Activated CD8-positive, alpha-beta memory T cell treated with anti-CD3 and anti-CD28 coated beads, Interleukin-2, amount 50 U/mL, for 48 hours (primary cell): Measurements from ENCODE around the gene ACTG1.
"Not testable (repeated sequence)": the region's sequence is repeated elsewhere in the genome, so short reads cannot be mapped to it uniquely, and the experiment has no call there.

Source experiments
- DNase-seq: peaks from one replicate; pipeline ENCODE4 v3.0.0-alpha.2; 2020

The ACTG1 gene

GRCh38 chr17:81531998-81532404 lies 19.4 kb upstream of the ACTG1 start:
- DNase-seq = not testable (repeated sequence)

DNA sequence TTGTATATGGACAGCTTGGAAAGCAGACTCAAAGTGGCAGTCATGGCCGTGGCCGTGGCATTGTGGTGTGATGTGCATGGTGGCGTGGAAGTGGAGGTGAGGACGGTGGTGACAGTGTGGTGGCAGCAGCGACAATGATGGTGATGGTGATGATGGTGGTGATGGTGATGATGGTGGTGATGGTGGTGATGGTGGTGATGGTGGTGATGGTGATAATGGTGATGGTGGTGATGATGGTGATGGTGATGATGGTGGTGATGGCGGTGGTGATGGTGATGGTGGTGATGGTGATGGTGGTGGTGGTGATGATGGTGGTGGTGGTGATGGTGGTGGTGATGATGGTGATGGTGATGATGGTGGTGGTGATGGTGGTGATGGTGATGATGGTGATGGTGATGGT lies 18.4 kb upstream of the ACTG1 start:
- DNase-seq = not testable (repeated sequence)

DNA sequence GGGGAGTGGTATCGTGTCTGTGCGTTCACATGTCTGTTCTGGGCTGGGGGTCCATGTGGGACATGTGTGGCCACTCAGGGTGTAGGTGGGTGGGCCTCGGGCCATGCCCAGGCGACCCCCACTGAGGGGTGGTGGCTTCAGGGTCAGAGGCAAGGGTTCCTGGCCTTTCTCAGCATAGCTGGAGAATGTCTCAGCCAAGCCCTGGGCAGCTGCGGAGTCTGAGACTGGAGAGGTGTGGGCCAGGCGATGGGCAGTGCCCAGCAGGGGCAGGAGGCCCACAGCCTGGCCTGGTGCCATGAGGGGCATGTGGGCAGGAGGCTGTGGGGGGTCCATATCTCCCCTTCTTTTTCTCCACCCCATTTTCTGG lies 16.8 kb upstream of the ACTG1 start:
- no peak for DNase-seq

GRCh38 chr17:81528651-81529436 lies 16.2 kb upstream of the ACTG1 start:
- DNase-seq = no peak

- DNase-seq = no peak
Measured at GRCh38 chr17:81528384-81528650, 15.7 kb upstream of the ACTG1 start.

- DNase-seq = no peak
Measured at GRCh38 chr17:81527591-81528383, 15.2 kb upstream of the ACTG1 start, which contains the start of gene FSCN2. FSCN2 (plus strand) TSS chr17:81528377; CDS start chr17:81528532, 155 bp downstream.

DNA sequence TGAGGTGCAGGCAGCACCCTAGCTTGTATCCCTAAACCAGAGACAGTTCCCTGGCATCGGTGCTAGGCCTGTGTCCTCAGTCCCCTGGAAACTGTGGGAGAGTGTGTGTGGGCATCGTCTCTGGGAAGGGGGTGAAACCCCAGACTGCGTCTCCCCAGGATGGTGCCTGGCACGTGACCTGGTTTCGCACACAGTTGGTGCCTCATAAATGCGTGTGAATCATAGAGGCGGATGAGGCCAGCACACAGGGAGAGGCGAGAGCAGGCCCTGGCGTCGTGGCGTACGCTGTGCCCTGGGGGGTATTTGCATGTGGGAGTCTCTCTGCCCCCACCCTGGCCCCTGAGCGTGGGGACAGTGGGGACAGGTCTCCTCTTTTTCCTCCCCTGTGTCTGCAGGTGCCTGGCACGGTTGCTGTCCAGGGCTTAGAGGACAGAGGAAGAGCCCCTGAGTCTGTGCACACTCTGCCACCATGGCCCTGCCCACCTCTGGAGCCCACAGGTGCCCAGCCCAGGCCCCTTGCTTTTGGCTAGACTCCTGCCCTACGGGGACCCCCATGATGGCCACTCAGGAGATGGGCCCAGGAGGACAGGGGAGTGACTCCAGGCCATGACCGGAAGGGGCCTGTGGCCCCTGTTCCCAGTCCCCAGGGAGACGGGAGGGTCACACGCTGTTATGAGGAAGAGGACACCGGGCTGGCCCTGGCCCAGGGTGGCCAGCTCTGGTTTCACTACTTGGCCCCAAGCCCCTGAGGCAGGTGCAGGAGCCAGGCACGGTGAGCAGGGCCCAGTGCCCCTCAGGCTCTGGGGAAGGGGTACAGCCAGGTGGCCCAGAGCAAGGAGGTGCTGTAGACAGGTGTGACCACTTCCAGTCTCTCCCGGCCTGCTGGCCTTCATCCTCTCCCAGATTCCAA lies 14.3 kb upstream of the ACTG1 start:
- no peak for DNase-seq

DNA sequence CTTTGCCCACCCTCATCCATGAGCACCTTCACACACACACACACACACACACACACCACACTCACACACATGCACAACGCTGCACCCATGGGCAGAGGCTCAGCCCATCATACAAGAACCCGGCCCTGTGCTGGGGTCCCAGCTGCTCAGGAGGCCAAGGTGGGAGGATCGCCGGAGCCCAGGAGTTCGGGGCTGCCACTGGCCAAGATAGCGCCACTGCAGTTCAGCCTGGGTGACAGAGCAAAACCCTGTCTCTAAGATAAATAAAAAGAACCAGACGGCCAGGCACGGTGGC lies 12.2 kb upstream of the ACTG1 start:
- DNase-seq = no peak

GRCh38 chr17:81524039-81524864 lies 11.7 kb upstream of the ACTG1 start:
- no peak for DNase-seq

DNA sequence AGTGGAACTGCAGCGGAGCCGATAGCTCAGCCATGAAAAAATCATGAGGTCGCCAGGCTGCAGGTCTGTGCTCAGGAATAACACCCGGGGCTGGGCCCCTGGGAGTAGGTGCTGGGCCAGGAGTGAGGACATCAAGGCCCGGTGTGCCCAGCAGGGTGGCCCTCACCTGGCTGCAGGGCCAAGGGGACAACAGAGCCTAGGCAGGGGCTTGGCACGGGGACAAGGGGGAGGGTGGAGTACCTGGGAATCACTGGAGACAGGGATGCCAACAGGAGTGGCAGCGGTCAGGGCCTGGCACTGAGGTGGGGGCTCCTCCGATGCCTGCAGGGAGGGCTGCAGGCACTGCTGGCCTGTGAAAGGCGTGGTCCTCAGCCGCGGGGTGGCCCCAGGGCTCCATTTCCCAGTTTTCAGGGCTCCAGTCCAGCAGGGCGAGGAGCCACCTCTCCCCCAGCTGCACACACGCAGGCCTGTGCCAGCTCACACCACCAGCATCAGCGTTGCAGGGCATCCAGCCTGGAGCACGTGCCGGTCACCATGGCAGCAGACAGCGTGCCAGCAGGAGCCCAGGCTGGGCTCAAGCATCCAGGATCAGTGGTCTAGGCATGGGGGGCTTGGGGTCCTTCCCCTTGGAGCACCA lies 10.9 kb upstream of the ACTG1 start:
- DNase-seq = no peak

DNA sequence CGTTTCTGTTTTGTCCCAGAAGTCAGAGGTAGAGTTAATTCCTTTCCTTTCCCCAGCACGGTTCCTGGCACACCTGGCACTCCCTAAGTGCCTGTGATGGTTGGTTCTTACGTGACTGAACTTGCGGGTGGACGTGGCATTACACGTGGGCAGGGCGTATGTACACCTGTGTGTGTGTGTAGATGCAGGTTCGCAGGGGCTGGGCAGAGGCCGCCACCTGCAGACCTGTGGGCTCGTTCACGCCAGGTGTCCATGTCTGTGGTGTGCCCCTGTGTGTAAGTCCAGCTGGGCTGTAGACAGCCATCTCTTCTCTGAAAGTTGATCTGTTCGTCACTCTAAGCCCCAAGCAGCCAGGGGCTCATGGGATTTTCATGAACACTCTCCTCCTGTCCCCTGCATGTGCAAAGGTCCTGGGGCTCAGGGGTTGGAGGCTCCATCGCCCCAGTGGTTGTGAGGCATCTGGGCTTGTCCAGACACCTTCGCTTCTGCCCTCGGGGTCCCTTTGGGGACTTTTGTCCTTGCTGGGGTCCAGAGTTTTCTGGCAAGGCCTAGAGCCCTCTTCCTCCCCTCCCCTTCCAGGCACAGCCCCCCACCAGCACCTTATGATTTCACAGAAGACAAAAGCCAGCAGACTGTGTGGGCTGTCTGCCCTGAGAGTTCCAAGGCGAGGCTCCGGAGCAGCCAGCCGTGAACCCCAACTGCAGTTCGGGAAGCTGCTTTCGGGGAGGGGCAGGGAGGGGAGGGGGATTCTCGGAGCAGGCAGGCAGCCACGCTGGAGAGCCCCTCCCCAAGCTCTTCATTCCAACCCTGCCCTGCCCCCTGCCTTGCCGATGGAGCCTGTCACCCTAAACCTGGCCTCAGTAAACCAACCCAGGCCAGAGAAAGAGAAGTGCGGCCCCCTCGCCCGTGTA lies 10.1 kb upstream of the ACTG1 start:
- DNase-seq = no peak

DNA sequence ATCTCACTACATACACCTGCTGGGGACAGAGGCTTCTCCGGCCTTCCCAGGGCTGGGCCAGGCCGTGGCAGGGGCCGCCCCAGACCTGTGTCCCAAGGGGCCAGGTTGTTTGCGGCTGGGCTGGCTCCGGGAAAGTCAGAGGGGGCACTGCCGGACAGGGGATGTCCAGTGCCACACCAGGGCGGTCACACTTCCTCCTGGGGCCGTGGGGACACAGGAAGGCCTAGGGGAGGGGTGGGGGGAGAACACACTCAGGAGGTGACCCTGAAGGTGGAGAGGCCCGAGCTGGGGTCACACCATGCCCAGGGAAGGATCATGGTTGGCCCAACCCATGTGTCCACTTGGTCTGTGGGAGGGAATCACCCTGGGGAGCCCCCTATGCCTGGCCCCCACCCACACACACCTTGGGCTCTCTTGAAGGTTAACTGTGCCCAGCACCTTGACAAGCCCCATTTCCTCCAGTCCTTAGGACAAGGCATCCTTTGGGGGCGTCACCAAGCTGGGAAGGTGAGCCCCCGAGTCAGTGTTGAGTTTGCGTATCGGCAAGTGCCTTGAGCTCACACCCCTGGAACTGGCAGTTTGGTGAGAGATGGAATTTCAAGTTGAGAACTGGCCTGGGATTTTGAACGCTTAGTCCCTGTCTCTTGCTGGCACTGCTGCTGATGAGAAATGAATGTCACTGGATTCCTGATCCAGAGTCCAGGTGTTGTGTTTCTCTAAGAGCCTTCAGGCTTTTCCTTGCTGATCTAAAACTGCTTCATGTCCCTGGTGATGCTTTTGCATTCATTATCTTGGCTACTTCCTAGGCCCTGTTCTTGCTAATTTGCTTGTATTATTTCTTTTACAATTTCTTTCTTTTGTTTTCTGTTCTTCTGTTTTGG lies 7.7 kb upstream of the ACTG1 start:
- no peak for DNase-seq

- DNase-seq = peak; percentile 83
Measured at GRCh38 chr17:81519284-81520020, 6.9 kb upstream of the ACTG1 start.

DNA sequence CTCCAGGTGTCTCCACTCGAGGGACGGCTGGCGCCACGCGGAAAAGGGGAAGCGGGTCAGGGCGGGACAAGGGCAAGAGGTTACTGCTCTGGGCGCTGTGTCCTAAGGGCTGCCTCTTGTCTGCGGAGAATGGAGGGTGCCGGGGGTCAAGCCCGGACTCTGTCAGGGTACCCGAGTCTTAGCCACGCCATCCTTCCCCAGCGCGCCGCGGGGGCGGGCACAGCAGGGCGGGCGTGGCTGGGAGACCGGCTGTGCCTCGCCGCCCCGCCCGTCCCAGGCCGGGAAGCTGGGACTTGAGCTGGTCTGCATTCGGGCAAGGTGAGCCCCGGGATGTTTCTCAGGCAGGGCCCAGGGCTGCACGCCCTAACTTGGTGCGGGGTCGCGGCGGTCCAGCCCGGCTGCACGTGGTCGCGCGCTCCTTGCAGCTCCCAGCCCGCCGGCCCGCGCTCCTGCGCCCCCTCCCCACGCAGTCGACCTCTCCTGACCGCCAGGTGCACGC lies 6.2 kb upstream of the ACTG1 start:
- peak; percentile 71 for DNase-seq

DNA sequence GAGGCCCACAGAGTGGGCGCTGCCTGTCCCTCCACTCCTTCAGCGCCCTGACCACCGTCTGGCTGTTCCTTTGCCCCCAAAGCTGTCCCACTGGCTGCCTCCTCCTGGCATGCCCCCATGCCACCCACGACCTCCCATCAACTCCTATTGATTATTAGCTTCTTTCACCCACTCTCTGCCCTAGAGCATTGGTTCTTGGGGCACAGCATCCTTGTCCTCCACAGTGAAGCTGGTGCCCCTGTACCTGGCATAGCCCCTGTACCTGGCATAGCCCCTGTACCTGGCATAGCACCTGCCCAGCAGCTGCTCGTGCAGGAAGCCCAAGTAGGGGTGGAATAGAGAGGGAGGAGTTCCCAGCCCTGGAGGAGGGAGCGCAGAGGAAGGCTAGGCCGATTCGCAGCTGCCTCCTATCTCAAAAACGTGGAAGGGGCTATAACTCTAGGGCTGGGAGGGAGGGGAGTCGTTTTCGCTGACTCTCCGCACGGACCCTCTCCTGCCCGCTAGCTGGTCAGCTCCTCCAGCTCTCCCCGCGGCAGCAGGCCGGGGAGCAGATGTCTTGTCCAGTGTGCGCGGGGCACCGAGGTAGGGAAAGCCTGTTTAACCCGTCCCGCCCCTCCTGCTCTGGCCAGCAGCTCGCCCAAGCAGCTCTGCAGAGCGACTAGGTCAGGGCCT lies 5.7 kb upstream of the ACTG1 start:
- peak; percentile 53 for DNase-seq

DNA sequence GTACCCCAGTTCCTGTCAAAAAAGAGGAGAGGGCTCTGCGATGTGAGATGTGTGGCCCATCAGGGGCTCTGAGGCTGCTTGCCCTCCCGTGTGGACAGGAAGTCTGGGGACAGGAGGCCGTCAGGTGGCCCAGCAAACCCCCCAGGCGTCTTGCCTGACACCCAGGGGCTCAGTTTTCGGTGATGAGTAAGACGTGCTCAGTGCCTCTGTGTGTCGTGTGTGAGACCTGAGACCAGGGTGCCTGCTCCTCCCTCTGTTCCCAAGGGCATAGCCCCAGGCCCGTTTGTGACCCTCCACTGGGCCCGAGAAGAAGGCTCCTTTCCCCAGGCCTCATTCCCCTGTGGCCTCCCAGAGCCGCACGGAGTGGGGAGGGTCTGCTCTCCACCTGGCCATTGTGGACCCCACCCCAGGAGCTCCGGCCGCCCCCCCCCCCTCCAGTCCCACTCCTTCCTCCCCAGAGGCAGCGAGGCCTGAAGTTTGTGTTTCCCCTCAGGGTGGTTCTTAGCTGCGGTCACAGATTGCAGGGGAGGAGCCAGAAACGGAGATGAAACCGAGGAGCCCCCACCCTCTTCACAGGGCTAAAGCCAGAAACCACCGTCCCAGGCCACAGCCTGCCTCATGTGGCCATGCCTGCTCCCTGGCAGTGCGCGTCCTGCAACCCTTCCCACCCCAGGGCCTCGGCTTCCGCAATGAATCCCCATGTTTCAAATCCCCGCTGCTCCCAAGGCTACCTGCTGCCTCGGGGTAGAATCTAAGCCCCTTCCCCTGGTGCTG lies 4.9 kb upstream of the ACTG1 start:
- DNase-seq = peak; percentile 56

- DNase-seq = no peak
Measured at GRCh38 chr17:81517009-81517338, 4.4 kb upstream of the ACTG1 start.

DNA sequence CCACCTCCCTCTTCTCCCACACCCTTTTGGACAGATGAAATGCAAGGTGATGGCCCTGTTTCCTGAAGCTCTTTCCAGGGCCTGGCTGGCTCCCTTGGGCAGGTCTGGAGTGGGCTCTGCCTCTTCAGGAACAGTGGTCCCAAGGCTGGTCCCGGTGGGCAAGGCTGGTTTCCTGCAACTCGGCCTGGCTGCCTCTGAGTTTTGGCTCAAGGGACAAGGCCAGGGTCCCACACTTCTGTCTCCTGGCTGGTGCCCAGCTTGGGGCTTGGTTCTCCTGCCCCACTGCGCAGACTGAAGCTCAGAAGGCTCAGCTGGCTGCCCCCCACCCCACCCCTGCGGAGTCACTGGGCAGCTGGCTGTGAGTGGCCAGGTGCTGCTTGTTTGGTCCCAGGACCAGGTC lies 3.8 kb upstream of the ACTG1 start:
- DNase-seq = peak; percentile 55
